GM19397 (cell line): Measurements from ENCODE around the gene XRCC4.
"Not testable (repeated sequence)": the region's sequence is repeated elsewhere in the genome, so short reads cannot be mapped to it uniquely, and the experiment has no call there.

ENCODE experiments used
- ATAC-seq: cut with Tn5 transposase; IDR thresholded peaks from one replicate; pipeline ENCODE4 v1.9.1; 2021; ENCODE audit warnings: mild to moderate bottlenecking, moderate library complexity; ENCODE audit not compliant: unreplicated experiment

The XRCC4 gene

DNA sequence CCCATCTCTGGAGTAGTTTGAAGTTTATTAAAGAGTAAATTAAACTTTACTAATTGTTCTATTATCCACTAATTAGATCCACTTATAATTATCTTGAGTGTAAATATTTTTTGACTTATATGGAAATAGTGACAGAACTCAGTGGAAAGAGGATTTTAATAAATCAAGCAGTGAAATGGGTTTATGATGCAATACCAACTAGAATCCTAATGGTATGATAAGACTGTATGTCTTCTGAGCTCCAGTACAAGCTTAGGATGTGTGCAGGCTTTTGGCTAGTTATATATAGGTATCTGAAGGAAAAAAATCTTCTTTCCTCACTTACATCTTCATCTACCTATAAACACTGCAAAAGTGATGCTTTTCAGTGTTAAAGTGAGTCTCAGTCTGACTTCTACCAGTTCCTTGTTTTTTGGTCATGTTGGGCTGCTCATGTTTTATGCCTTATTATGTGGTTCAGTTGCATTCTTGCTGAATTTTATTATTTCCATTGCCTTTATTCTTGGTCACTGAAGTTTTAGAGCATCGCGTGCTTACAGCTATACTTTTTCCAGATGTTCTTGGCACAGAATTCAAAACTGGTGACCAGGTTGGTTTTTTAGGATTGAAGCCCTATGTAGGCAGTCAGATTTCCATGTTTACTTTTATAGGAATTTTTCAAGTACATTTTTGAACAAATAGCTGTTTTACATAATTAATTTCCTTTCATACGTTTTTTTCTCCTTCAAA lies 30.5 kb downstream of the XRCC4 start:
- no peak for ATAC-seq

DNA sequence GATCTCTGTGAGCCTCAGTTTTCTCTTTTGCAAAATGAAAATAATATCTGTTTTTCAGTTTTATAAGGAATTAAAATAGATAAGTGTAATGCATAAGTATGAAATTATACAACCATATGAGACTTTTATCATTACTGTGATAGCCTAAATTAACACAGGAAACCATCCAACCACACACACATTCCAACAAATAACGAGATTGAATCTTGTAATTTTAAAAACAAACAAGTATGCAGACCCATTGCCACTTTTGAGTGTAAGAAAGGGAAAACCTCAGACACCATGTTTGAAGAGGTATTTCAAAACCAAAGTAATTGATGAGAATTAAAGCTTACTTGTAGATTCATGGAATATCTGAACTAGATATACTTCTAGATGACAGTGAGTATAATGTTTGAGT lies 32.0 kb downstream of the XRCC4 start:
- ATAC-seq: no peak

DNA sequence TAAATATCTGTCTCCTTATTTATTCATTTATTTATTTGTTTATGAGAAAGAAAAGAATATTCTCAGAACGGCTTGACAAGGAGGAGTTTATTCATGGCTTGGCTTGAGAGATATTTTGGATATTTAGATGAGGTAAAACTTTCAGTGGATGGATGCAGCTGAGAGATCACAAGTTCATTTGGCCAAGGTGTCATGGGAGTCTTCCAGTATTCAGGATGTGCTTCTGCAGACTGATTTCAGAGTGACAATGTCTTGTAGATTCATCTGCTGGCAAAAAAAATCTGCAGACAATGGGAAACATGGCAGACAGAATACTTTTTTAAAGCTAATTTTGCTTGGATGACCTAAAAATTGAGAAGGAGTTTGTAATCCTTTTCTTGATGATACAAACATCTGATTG lies 38.5 kb downstream of the XRCC4 start:
- no peak for ATAC-seq

DNA sequence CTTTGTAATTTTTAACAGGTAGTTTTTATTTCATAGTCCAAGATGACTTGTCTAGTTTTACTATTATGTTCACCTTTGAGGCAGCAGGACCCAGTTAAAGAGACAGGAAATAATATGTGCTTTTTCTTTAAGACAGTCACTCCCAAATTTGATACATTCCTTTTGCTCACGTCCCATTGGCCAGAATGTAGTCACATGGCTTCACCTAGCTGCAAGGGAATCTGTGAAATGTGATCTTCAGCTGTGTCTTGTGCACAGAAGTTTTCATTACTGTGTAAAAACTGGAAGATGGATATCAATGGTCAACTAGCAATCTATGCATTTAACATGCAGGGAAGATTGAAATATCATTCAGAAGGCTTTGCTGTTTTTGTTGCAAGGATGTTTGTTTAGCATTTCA lies 41.1 kb downstream of the XRCC4 start:
- no peak for ATAC-seq

DNA sequence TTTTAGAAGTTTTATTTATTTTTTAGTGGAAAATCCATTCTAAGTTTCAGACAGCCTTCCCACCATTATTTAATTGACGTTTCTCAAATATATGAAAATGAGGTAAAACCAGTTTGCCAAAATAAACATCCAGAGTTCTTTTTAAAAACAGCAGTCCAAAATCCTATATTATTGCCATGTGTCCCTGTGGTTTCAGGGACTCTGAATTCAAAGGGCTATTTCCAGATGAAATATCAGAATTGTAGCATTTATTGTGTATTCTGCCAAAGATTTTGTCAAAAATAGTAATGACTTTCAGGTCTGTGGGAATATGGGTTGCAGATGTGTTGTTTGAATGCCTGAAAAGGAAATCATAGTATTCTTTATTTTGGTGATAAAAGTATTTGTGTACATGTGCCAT lies 41.6 kb downstream of the XRCC4 start:
- ATAC-seq: no peak

DNA sequence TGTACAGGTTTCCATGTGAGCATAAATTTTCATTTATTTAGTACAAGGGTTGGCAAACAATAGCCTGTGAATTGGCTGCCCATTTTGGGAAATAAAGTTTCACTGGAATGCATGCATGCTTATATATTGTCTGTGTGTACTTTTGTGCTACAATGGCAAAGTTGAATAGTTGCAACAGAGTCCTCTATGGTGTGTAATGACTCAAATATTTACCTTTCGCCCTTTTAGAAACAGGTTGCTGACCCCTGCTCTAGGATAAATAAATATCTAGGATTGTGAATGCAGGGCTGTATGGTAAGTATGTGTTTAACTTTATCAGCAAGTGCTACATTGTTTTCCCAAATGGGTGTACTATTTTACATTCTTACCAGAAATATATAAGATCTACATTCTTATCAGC lies 47.2 kb downstream of the XRCC4 start:
- no peak for ATAC-seq

DNA sequence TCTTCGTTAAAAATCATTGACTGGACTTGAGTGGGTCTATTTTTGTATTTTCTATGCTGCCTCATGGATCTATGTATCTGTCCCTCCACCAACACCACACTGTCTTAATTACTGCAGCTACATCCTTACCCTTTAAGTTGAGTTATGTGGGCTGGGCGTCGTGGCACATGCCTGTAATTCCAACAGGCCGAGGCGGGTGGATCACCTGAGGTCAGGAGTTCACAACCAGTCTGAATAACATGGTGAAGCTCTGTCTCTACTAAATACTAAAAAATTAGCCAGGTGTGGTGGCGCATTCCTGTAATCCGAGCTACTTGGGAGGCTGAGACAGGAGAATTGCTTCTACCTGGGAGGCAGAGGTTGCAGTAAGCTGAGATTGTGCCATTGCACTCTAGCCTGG lies 48.2 kb downstream of the XRCC4 start:
- ATAC-seq: no peak

DNA sequence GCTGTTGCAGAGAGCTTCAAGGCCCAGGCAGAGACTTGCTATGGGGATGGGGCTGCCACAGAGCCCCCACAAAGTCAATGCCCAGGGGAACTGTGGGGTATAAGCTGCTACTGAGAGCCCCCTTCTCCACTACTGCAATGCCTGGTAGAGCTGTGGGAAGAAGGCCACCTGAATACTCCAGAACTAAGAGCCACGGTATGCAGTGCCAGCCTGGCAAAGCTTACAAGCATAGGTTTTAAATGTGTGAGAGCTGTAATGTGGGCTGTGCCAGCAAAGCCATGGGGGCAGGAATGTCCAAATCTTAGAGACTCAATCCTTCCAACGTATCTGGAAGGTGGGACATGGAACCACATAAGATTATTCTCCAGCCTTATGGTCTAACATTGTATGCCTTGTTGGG lies 49.2 kb downstream of the XRCC4 start:
- ATAC-seq: no peak

DNA sequence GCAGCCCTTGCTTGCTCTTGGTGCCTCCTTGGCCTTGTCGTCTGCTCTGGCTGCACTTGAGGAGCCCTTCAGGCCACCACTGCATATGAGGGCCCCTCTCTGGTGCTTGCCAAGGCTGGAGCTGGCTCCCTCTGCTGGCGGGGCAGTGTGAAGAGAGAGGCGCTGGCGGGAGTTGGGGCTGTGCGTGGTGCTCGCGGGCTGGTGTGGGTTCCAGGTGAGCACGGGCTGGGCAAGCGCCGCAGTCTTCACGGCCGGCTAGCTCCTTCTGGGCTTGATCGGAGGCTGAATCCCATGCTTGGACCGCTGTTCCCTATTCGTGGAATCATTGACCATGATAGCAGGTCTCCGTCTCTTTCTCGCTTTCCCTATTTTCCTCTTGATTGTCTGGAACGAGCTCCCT lies 56.5 kb downstream of the XRCC4 start:
- ATAC-seq: no peak

DNA sequence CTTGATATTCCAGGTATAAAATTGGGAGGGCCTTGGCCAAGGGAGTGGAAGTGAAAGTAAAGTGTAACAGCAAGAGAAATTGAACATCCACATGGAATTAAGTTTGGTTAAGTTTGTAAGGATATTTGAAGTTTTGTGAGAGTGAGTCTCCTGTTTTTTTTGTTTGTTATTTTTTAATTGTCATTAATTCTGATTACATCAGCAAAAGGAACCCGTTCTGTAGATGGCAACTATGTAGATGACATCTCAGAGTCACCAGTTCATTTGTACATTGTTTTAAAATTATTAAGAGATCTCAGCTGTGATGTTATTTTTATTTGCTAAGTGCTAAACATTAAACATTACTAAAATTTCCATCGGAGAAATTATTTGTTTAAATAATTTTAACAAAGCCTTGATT lies 65.2 kb downstream of the XRCC4 start:
- no peak for ATAC-seq

DNA sequence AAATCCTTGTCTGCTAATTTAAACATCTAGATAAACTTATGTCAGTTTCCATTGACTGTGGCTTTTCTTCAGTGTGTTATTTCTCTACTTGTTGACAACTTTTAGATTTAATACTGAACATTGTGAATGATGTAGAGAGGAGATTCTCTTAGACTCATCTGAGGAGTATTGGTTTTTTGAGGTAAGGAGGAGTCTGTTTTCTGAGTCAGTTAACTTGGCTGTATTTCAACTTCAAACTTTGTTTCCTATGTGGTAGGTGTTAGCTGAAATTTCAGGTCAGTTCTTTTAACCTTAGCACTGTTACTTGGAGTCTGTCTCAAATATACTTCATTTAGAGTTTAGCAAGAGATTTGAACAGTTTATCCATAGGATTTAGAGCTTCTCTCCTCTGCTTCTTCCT lies 67.9 kb downstream of the XRCC4 start:
- no peak for ATAC-seq

DNA sequence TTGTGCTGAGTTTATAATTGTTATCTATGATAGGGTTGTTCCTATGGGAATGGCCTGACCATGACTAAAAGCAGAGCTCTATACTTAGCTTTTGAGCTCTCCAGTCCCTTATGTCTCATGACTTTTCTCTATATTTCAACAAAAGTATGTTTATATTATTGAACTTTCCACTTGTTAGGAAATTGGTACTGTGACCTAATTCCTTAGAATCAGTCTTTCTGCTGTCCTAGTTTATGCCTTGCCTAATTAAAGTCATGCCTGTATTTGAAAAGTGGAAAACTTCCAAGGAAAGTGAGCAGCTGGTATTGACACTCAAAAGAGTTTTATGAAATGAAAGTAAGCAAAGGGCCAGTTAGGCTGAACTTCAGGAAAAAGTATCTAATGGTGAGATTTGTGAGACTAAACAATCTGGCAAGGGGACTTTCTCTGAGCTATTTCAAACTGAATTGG lies 68.6 kb downstream of the XRCC4 start:
- ATAC-seq: no peak

DNA sequence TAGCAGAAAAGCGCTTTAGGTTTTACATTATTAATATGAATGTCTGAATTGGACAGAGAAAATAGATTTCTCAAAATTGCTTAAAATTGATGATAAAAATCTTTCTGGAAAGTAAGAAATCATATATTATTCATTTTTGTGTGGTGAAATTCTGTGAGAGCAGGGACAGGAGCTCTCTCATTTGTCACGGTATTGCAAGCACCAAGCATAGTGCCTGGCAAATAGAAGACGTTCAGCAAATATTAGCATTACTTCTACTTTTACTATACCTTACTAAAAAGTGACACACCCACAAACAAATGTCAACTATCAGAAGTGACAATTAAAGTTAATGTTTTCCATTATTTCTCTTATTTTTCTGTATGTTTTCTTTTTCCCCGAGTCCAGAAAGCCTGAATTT lies 69.1 kb downstream of the XRCC4 start:
- ATAC-seq: no peak

DNA sequence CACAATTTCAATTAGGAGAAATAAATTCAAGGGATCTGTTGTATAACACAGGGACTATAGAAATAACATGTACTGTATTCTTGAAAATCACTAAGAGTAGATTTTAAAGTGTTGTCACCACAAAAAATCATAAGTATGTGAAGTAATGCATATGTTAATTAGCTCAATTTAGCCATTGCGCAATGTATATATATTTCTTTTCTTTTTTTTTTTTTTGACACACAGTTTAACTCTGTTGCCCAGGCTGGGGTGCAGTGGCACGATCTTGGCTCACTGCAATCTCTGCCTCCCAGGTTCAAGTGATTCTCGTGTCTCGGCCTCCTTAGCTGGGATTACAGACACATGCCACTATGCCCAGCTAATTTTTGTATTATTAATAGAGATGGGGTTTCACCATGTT lies 70.2 kb downstream of the XRCC4 start:
- ATAC-seq: no peak

DNA sequence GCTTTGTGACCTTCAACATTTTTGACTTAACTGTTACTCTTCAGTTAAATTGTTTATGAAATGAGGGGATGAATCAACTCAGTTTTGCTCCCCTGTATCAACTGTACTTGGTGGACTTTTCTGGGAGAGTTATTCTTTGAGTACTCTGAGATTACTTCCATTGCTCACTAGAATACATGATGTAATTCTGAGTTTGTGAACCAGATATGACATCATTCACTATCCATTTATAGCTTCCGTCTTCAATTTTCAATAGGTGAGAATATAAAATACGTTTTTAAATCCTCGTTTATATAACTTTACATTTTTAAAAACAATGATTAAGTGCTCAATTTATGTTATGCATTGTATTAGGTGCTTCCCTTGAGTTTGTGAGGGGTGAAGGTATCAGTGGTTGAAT lies 71.0 kb downstream of the XRCC4 start:
- no peak for ATAC-seq

DNA sequence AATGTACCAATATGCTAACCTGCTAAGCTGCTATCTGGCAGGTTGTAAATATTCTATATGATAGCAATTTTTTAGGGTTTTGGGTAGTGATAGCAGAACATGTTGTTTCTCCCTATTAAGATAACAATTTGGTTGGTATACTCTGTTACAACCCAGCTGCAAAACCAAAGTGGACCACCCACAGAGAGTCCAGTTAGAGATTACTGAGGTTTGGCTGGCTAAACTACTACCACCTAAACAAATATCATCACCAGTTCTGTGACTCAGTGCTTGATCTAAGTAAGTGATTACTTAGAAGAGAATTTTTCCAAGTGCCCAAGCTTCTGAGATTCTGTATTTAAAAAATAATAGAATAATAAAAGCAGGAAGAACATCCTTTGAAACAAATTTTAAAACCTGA lies 72.3 kb downstream of the XRCC4 start:
- ATAC-seq: no peak

DNA sequence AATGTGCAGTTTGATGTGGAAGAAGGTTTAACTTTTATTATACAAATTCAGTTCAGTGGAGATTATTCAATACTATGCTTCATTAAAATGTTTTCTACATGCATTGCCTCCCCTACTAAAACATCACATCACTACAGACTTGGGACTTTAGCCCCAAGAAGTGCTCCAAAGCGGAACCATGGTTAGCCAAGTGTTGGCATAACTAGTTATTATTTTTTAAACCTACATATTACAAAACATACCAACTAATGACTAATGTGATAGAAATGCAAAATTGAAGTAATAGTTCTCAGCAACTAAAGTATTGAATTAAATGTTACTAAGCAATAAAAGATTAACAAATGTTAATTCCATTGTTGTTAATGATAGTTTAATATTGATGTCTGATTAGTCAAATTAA lies 74.5 kb downstream of the XRCC4 start:
- no peak for ATAC-seq

DNA sequence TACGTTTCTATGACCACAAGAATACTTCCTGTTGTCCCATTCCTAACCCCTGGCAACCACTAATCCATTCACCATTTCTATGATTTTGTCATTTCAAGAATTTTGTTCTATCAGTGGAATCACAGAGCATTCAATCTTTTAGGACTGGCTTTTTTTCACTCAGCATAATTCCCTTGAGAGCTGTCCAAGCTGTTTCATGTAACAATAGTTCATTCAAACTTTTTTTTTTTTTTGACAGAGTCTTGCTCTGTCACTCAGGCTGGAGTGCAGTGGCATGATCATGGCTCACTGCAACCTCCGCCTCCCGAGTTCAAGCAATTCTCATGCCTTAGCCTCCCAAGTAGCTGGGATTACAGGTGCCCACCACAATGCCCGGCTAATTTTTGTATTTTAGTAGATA lies 75.6 kb downstream of the XRCC4 start:
- not testable (repeated sequence) for ATAC-seq

DNA sequence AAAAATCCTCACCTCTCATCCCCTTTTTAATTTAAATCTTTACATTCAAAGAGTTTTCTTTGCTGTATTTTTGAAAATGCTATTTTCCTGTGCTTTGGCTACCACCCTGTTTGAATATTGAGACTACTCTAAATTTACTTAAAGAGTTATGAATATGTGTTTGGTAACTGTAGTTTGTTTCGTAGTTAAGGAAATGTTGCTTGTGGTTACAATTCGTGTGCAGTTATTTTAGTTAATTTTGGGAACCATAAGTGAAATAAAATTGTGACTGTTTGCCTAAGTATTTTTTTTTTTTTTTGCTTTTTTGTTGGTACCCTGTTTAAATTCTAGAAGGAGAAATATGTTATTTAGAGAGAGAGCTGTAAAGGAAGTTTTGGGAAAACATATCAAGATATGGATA lies 78.7 kb downstream of the XRCC4 start:
- no peak for ATAC-seq

DNA sequence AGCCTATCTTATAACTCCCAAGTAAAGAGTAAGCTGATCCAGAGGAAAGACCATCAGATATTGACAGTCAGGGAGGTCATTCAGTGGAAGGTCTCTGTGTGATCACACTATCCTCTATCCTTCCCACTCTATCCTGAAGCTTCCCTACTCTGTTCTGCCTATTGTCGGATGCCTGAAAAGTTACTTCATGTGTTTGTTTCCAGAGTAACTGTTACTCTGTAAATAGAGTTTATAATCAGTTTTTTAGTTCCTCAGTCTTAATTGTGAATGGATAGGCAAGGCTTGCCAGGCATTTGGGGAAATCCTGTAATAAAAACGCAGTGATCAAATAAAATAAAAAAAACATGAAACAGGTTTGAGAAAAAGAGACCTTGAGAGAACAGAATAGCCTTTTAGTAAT lies 79.8 kb downstream of the XRCC4 start:
- no peak for ATAC-seq

DNA sequence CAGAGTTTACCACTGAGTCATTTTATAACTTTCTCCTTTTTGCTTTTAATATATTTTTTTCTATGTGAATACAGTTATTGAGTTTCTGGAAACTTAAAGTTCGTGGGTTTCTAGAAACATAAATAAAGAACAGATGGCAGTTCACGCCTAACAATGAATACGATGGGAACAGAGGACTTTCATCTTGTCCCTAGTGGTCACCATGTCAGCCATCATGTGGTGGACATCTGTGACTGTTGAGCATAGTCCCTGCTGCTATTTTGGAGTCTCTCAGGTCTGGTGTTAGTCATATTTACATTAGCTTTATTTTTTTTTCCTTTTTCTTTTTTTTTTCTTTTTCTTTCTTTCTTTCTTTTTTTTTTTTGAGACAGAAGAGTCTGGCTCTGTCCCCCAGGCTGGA lies 85.3 kb downstream of the XRCC4 start:
- ATAC-seq: no peak

DNA sequence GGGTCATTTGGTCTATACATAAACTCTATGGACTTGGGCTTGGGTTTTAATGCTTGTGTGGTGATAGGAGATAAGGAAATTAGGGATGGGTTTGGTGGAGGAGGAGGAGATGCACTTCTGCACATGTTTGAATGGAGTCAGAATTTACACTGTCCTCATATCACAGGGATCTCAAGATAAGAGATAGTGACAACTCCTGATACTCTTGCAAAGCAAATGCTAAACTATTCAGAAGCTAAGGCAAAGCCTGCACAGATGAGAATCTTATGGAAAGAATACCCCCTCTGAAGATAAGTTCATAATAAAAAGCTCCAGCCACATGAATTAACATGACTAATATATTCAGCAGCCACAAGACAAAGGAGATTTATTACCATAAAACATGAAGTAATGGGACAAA lies 90.2 kb downstream of the XRCC4 start:
- ATAC-seq: no peak

DNA sequence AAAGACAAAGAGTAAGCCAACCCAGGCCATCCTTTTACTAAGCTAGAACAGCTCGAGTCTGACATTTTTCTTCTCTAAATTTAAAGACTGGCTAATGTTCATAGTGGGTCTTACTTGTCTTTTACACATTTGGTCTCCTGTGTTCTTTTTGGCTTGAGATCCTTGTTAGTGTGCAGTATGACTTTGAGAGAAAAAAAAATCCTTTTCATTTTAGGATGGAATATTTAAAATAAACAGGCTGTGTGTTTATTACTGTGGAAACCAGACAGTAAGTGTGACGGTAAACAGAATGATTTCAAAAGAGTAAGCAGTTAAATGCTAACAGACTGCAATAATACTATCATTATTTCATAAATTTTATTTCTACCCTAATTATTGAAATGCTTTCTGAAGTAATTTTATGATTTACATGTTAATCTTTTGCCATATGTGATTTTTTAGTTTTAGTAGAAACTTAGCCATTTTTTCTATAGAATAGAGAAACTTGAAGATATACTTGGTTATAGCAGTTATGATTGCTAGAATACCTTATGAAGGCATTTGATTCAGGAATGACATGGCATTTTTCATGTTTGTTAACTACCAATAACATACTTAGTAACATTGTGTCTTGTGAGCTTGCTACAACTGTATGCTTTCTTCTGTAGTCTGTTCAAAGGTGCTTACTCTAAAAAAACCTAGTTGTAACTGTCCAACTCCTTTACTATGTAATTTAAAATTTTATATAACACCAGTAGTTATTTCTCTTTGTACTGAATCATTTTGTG lies 92.4 kb downstream of the XRCC4 start:
- no peak for ATAC-seq
